ENCODE measurements around the gene PLCG1.

DNA sequence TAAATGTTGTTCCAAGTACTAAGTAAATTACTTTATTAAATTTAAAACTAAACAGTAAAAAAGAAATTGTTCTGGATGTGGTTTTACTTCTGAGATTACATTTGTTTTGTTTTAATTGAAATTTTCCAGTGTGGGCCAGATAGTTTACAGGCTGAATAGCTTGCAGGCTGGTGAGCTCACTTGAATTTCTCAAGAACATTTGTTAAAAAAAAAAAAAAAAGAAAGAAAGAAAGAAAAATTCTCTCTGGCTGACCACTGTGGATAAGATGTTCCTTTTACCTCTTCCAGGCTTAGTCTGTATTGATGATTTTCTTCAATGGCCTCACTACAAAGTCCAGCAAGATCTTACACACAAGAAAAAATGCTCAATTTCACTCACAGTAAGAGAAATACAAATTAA lies 85.4 kb downstream of the PLCG1 start:
- TF ChIP-seq, protein P1, sequence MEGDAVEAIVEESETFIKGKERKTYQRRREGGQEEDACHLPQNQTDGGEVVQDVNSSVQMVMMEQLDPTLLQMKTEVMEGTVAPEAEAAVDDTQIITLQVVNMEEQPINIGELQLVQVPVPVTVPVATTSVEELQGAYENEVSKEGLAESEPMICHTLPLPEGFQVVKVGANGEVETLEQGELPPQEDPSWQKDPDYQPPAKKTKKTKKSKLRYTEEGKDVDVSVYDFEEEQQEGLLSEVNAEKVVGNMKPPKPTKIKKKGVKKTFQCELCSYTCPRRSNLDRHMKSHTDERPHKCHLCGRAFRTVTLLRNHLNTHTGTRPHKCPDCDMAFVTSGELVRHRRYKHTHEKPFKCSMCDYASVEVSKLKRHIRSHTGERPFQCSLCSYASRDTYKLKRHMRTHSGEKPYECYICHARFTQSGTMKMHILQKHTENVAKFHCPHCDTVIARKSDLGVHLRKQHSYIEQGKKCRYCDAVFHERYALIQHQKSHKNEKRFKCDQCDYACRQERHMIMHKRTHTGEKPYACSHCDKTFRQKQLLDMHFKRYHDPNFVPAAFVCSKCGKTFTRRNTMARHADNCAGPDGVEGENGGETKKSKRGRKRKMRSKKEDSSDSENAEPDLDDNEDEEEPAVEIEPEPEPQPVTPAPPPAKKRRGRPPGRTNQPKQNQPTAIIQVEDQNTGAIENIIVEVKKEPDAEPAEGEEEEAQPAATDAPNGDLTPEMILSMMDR (IDR thresholded peaks at IDR 0.05; ENCODE audit: poor library complexity, severe bottlenecking) = no peak
- TF ChIP-seq REST (IDR thresholded peaks at IDR 0.05; ENCODE audit: borderline replicate concordance) (no peak), EZH2 (IDR thresholded peaks at IDR 0.05; ENCODE audit: borderline replicate concordance, insufficient read depth, low read length, poor library complexity, severe bottlenecking) (no peak), MXI1 (conservative IDR thresholded peaks at IDR 0.05; ENCODE audit: poor library complexity, severe bottlenecking) (no peak), POLR2AphosphoS5 (IDR thresholded peaks at IDR 0.05) (no peak), RAD21 (conservative IDR thresholded peaks at IDR 0.05) (no peak), EP300 (conservative IDR thresholded peaks at IDR 0.05; ENCODE audit: poor library complexity, severe bottlenecking) (no peak), SMC3 (conservative IDR thresholded peaks at IDR 0.05; ENCODE audit: poor library complexity) (no peak), TAF1 (IDR thresholded peaks at IDR 0.05; ENCODE audit: low read depth) (no peak)

All from neural cell (in vitro differentiated cells).